K562 (cell line): ENCODE results near the gene TMEM132D. TPM values are rescaled to one million over a fixed set of nuclear protein-coding genes. Genes with fewer than 3 reads are reported as not detected.

Source experiments
- ZNF444 ChIP-seq: fragments of 250-450 bp; sonication (Bioruptor Pico); IDR thresholded peaks from 2 replicates; pipeline ENCODE4 v1.4.0; 2020; ENCODE audit warnings: mild to moderate bottlenecking, moderate library complexity
- polyA plus RNA-seq, 8 experiments: library from polyadenylated mRNA; depleted of rRNA in 4 of 8; stranded (reverse) in 5 of 8; unstranded in 3 of 8; fragments of >200 nt; fragmentation: Nextera tagmentation in 2 of 8; fragmentation: Illumina TruSeq in 1 of 8; extraction: Ambion mirVana in 2 of 8; extraction: Trizol in 1 of 8; gene quantifications; 2 replicates each; pipeline versions ENCODE4 v1.2.1 to v1.2.3, GENCODE V29; 2011 to 2014; ENCODE audit warnings: inconsistent platforms in 1 of 8, missing spikeins in 1 of 8
- total RNA-seq, 7 experiments: library from RNA; depleted of rRNA in 6 of 7; stranded (reverse); fragments of >200 nt in 6 of 7; fragmentation: Illumina TruSeq in 2 of 7; extraction: Trizol in 2 of 7; gene quantifications; 2 replicates each; pipeline versions ENCODE4 v1.2.1 to v1.2.3, GENCODE V29; 2011 to 2021; ENCODE audit warnings: low replicate concordance in 1 of 7
- TF ChIP-seq, protein P1 (sequence below): fragments of 450-650 bp; IDR thresholded peaks from 2 replicates; pipeline ENCODE4 v1.6.1; 2016; ENCODE audit warnings: mild to moderate bottlenecking
- TF ChIP-seq, protein P2 (sequence below): sonication (generic); formaldehyde crosslinking; IDR thresholded peaks from 2 replicates; pipeline ENCODE4 v1.9.0; 2022; ENCODE audit warnings: mild to moderate bottlenecking, missing genetic modification reagents
- TF ChIP-seq, protein P3 (sequence below): sonication (generic); formaldehyde crosslinking; IDR thresholded peaks from 2 replicates; pipeline ENCODE4 v1.8.1; 2023; ENCODE audit warnings: mild to moderate bottlenecking, missing genetic modification reagents
- TF ChIP-seq, protein P4 (sequence below), 3 experiments: fragments of 200-800 bp in 1 of 3; sonication (Bioruptor generic) in 1 of 3; sonication (generic) in 1 of 3; formaldehyde crosslinking in 1 of 3; IDR thresholded peaks; 2 replicates each; pipeline versions ENCODE4 v1.6.1 to v1.8.0; 2016 to 2022; ENCODE audit warnings: mild to moderate bottlenecking in 2 of 3, missing compliant biosample characterization in 2 of 3, missing genetic modification characterization in 2 of 3, missing genetic modification reagents in 1 of 3

Gene TMEM132D
- total and polyA plus RNA-seq, 9 of the 15 experiments (the other 6 are each of a cell fraction or from before 2014, with no cell fraction given): not detected

DNA sequence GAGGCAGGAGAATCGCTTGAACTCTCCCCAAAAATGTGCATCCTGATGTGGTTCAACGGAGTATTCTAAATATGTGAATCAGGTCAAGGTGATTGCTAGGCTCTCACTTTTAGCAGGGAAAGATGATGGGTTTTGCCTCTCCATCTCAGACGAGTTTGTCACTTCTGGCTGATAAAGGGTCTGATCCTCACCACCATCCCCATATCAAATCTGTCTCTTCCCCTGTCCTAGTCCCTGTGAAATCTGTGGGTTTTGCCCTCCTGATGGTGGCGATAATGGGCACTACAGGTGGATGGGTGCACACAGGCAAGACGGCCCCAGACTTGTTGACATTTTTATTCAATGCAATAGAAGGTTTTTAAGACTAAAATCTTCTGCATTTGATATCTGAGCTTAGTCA lies 665.9 kb downstream of the TMEM132D start (continued):
- TF ChIP-seq, protein P1, sequence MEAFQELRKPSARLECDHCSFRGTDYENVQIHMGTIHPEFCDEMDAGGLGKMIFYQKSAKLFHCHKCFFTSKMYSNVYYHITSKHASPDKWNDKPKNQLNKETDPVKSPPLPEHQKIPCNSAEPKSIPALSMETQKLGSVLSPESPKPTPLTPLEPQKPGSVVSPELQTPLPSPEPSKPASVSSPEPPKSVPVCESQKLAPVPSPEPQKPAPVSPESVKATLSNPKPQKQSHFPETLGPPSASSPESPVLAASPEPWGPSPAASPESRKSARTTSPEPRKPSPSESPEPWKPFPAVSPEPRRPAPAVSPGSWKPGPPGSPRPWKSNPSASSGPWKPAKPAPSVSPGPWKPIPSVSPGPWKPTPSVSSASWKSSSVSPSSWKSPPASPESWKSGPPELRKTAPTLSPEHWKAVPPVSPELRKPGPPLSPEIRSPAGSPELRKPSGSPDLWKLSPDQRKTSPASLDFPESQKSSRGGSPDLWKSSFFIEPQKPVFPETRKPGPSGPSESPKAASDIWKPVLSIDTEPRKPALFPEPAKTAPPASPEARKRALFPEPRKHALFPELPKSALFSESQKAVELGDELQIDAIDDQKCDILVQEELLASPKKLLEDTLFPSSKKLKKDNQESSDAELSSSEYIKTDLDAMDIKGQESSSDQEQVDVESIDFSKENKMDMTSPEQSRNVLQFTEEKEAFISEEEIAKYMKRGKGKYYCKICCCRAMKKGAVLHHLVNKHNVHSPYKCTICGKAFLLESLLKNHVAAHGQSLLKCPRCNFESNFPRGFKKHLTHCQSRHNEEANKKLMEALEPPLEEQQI: no peak
- TF ChIP-seq, protein P2, sequence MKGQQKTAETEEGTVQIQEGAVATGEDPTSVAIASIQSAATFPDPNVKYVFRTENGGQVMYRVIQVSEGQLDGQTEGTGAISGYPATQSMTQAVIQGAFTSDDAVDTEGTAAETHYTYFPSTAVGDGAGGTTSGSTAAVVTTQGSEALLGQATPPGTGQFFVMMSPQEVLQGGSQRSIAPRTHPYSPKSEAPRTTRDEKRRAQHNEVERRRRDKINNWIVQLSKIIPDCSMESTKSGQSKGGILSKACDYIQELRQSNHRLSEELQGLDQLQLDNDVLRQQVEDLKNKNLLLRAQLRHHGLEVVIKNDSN (CRISPR knock-in tag): no peak
- no peak for TF ChIP-seq ZNF444
- TF ChIP-seq, protein P3, sequence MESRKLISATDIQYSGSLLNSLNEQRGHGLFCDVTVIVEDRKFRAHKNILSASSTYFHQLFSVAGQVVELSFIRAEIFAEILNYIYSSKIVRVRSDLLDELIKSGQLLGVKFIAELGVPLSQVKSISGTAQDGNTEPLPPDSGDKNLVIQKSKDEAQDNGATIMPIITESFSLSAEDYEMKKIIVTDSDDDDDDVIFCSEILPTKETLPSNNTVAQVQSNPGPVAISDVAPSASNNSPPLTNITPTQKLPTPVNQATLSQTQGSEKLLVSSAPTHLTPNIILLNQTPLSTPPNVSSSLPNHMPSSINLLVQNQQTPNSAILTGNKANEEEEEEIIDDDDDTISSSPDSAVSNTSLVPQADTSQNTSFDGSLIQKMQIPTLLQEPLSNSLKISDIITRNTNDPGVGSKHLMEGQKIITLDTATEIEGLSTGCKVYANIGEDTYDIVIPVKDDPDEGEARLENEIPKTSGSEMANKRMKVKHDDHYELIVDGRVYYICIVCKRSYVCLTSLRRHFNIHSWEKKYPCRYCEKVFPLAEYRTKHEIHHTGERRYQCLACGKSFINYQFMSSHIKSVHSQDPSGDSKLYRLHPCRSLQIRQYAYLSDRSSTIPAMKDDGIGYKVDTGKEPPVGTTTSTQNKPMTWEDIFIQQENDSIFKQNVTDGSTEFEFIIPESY (CRISPR knock-in tag): no peak
- TF ChIP-seq, protein P4, sequence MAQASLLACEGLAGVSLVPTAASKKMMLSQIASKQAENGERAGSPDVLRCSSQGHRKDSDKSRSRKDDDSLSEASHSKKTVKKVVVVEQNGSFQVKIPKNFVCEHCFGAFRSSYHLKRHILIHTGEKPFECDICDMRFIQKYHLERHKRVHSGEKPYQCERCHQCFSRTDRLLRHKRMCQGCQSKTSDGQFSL (CRISPR knock-in tag; IDR thresholded peaks at IDR 0.05): no peak
- TF ChIP-seq, protein P4 (tag; IDR thresholded peaks at IDR 0.05): no peak
